HG02981 (cell line): Measurements from ENCODE around the gene RLN3.

ENCODE experiments used
- ATAC-seq: cut with Tn5 transposase; IDR thresholded peaks from one replicate; pipeline ENCODE4 v1.9.1; 2021; ENCODE audit warnings: mild to moderate bottlenecking, moderate library complexity; ENCODE audit not compliant: unreplicated experiment

Gene RLN3

DNA sequence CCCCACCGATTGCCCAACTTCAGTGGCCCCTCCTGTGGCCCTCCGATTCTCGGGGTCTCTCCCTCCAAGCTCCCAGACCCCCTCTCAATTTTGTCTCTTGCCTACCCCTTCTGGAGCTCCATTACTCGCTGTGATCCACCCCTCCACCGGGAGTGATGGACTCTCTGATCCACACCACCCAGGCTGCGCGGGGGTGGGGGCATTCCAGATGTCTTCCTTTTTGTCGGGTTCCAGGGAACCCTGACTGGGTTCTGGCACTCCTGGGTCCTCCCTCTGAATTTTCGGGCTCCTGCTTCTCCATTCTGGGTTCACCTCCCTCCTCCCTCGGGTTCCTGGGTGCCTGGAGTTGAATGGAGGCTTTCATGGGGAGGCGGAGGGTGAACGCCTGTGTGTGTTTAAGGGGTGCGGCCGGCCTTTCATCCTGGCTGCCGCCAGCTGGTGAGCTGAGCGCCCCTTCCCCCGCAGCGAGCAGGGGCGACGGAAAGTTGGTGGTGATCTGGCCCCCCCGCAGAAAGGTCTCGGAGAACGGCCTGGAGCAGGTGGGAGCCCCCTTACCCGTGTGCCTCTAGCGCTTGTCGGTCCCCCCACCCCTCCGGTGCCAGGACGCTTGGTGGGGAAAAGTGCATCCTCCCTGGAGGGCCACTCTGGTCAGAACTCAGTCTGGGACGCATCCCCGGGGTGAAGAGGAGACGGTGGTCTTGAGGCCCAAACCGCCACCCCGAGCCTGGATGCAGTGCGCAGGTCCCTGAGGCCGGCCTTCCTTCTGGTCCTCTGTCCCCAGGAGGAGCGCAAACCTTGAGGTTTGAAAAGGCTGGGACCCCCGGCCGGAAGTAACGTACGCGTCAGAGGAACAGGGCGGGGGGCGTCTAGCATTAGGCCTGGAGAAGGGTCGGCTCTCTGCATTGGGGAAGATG lies 46.2 kb downstream of the RLN3 start:
- ATAC-seq: no peak

DNA sequence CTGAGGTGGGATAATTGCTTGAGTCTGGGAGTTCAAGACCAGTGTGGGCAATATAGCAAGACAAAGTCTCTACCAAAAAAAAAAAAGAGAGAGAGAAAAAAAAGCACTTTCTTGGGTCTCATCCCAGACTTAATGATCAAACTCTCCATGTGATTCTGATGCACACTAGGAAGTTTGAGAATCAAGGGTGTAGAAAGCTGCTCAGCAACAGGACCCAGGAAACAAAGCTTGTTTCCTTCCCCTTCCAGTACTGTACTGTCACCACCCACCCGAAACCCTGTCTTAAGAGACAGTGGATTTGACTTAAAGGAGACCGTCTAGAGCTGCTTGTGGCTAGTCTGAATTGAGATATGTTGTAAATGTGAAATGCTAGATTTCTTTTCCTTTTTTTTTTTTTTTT lies 50.5 kb downstream of the RLN3 start:
- ATAC-seq: no peak
